Mammary epithelial cell (primary cell): Measurements from ENCODE around the gene ZNF714.

Source experiments
- EZH2 ChIP-seq: IDR thresholded peaks from 2 replicates; pipeline ENCODE4 v1.6.1; 2012; ENCODE audit warnings: low read length, inconsistent platforms, borderline replicate concordance
- TF ChIP-seq, protein P1 (sequence below), 2 donors: IDR thresholded peaks in 1 of 2; conservative IDR thresholded peaks in 1 of 2; 2 replicates each; pipeline ENCODE4 v1.5.1; 2011 to 2012; ENCODE audit warnings: inconsistent platforms in 2 of 2, low read length in 2 of 2, mild to moderate bottlenecking in 2 of 2, control low read depth in 1 of 2, low read depth in 1 of 2; ENCODE audit not compliant: insufficient read depth in 1 of 2; ENCODE audit errors: extremely low read depth in 1 of 2

DNA sequence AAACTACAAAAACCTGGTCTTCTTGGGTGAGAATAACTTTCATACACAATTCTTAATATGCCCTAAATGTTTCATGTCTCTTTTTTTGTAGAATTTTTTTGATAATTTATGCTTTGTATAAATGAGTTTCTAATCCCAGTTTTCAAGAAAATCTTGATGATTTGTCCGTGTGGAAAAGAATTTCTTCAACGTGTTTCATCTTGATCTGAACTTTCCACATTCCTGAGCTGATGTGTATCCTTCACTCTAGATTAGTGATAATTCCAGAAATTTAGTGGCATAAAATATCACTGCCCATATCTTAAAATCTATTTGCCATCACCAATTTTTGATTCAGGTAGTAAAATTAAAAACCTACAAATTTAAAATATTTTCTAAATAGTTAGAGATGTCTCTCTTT is 84.4 kb downstream of the ZNF714 start:
- TF ChIP-seq, protein P1, sequence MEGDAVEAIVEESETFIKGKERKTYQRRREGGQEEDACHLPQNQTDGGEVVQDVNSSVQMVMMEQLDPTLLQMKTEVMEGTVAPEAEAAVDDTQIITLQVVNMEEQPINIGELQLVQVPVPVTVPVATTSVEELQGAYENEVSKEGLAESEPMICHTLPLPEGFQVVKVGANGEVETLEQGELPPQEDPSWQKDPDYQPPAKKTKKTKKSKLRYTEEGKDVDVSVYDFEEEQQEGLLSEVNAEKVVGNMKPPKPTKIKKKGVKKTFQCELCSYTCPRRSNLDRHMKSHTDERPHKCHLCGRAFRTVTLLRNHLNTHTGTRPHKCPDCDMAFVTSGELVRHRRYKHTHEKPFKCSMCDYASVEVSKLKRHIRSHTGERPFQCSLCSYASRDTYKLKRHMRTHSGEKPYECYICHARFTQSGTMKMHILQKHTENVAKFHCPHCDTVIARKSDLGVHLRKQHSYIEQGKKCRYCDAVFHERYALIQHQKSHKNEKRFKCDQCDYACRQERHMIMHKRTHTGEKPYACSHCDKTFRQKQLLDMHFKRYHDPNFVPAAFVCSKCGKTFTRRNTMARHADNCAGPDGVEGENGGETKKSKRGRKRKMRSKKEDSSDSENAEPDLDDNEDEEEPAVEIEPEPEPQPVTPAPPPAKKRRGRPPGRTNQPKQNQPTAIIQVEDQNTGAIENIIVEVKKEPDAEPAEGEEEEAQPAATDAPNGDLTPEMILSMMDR (conservative IDR thresholded peaks at IDR 0.05 in 1 of 2, IDR thresholded peaks at IDR 0.05 in 1 of 2; ENCODE audit: extremely low read depth in 1 of 2, insufficient read depth in 1 of 2, low read depth in 1 of 2, low read length in 2 of 2), result no peak
- TF ChIP-seq EZH2, result no peak
